Keratinocyte (primary cell): ENCODE results near the gene WDR74. TPM values are rescaled to one million over a fixed set of nuclear protein-coding genes. Genes with fewer than 3 reads are reported as not detected.

Experiments used
- DNase-seq: peaks from one replicate; pipeline ENCODE4 v3.0.0-alpha.2; 2011; ENCODE audit warnings: low read depth, missing footprints, low spot score
- FAIRE-seq: peaks from 2 replicates; lab custom pipeline; 2011; peaks lifted over from hg19 to GRCh38; lab: Jason Lieb, UNC
- H2AFZ ChIP-seq: 2 replicates; pipeline ENCODE4 v1.6.0; 2012; ENCODE audit warnings: low read length, control low read depth, inconsistent platforms; ENCODE audit not compliant: control insufficient read depth
- H3K27ac ChIP-seq: 2 replicates; pipeline ENCODE4 v1.5.1; 2011; ENCODE audit warnings: low read length; ENCODE audit not compliant: control insufficient read depth, insufficient read depth
- H3K27me3 ChIP-seq: 3 replicates; pipeline ENCODE4 v1.6.0; 2011; ENCODE audit warnings: low read length; ENCODE audit not compliant: control insufficient read depth, insufficient read depth; ENCODE audit errors: extremely low read depth
- H3K36me3 ChIP-seq, 2 experiments: 2 replicates in 1 of 2; 3 replicates in 1 of 2; pipeline ENCODE4 v1.5.1; 2011; ENCODE audit warnings: low read length in 2 of 2, mild to moderate bottlenecking in 1 of 2; ENCODE audit not compliant: control insufficient read depth in 2 of 2, insufficient read depth in 2 of 2; ENCODE audit errors: extremely low read depth in 1 of 2
- H3K4me1 ChIP-seq: 3 replicates; pipeline ENCODE4 v1.5.1; 2011; ENCODE audit warnings: low read length; ENCODE audit not compliant: control insufficient read depth, insufficient read depth; ENCODE audit errors: extremely low read depth
- H3K4me2 ChIP-seq: 3 replicates; pipeline ENCODE4 v1.6.0; 2011; ENCODE audit warnings: low read depth, low read length; ENCODE audit not compliant: control insufficient read depth, insufficient read depth; ENCODE audit errors: extremely low read depth
- H3K4me3 ChIP-seq, 3 experiments: fragments of 200-600 bp in 1 of 3; sonication (generic) in 1 of 3; 2 replicates in 2 of 3; 3 replicates in 1 of 3; pipeline ENCODE4 v1.5.1; 2011 to 2016; ENCODE audit warnings: low read length in 3 of 3, mild to moderate bottlenecking in 3 of 3, control low read depth in 2 of 3, inconsistent platforms in 1 of 3, low read depth in 1 of 3, mixed read lengths in 1 of 3, mixed run types in 1 of 3, moderate library complexity in 1 of 3; ENCODE audit not compliant: control insufficient read depth in 2 of 3, insufficient read depth in 2 of 3; ENCODE audit errors: extremely low read depth in 1 of 3
- H3K79me2 ChIP-seq: 2 replicates; pipeline ENCODE4 v1.6.0; 2012; ENCODE audit warnings: low read length; ENCODE audit not compliant: control insufficient read depth, insufficient read depth
- H3K9ac ChIP-seq: 3 replicates; pipeline ENCODE4 v1.6.0; 2011; ENCODE audit warnings: low read length; ENCODE audit not compliant: control insufficient read depth, insufficient read depth; ENCODE audit errors: extremely low read depth
- H3K9me1 ChIP-seq: 3 replicates; pipeline ENCODE4 v1.6.0; 2011; ENCODE audit warnings: low read length; ENCODE audit not compliant: control insufficient read depth, insufficient read depth; ENCODE audit errors: extremely low read depth
- H3K9me3 ChIP-seq: 2 replicates; pipeline ENCODE4 v1.5.1; 2012; ENCODE audit warnings: low read depth, low read length; ENCODE audit not compliant: control insufficient read depth
- H4K20me1 ChIP-seq: 3 replicates; pipeline ENCODE4 v1.6.0; 2011; ENCODE audit warnings: low read length; ENCODE audit not compliant: control insufficient read depth, insufficient read depth; ENCODE audit errors: extremely low read depth
- EZH2 ChIP-seq: IDR thresholded peaks from one replicate; pipeline ENCODE4 v1.6.1; 2012; ENCODE audit warnings: inconsistent platforms, mild to moderate bottlenecking, low read length, moderate library complexity
- dilution Hi-C: fragments of 300-500 bp; cut with MboI; formaldehyde crosslinking; loops from one replicate; pipeline ENCODE4 v1.7.0; 2020; ENCODE audit warnings: low sequenced_read_pairs; ENCODE audit not compliant: extremely low pct_ligation_motif_present
- polyA plus RNA-seq, 5 experiments: library from polyadenylated mRNA; depleted of rRNA in 3 of 5; stranded (reverse) in 3 of 5; stranded (forward) in 1 of 5; unstranded in 1 of 5; fragments of >200 nt; gene quantifications; 1 replicate in 1 of 5; 2 replicates in 3 of 5; 3 replicates in 1 of 5; pipeline versions ENCODE4 v1.2.1 to v1.2.3, GENCODE V29; 2011 to 2012; ENCODE audit warnings: missing spikeins in 2 of 5, low read depth in 1 of 5, low replicate concordance in 1 of 5
- TF ChIP-seq, protein P1 (sequence below), 3 experiments: IDR thresholded peaks in 1 of 3; conservative IDR thresholded peaks in 1 of 3; optimal IDR thresholded peaks in 1 of 3; 2 replicates in 2 of 3; 3 replicates in 1 of 3; pipeline versions ENCODE3 to v1.5.1; 2011; ENCODE audit warnings: low read length in 3 of 3, mild to moderate bottlenecking in 3 of 3, moderate library complexity in 2 of 3, control low read depth in 1 of 3, inconsistent platforms in 1 of 3; ENCODE audit not compliant: insufficient read depth in 2 of 3; ENCODE audit errors: extremely low read depth in 1 of 3

The WDR74 gene
- polyA plus RNA-seq, 1 donor (not counting 4 experiments of a cell fraction or from before 2014, with no cell fraction given) = 44.5 TPM

DNA sequence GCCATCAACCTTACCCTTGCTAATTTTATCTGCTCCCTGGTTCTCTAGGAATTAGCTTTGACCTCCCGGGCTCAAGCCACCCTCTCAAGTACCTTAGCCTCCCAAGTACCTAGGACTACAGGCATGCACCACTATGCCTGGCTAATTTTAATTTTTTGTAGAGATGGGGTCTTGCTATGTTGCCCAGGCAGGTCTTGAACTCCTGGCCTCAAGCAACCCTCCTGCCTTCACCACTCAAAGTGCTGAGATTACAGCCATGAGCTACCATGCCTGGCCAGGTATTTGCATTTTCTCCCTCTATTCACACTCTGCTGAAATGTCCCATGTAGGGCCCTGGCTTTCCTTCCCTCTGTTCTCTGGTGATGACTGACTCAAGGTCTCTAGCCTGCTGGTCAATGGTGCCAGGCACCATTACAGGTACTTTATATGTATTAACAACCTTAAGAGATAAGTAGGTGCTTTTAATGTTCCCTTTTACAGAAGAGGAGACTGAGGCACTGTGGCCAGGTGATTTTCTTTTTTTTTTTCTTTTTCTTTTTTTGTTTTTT, 8.5 kb upstream of the WDR74 start:
- H3K4me3 ChIP-seq = no peak overlapping the region
- H3K27ac ChIP-seq = no peak overlapping the region
- DNase-seq (no peak), FAIRE-seq (no peak)
- H3K27me3 ChIP-seq = no peaks in the 10 kb centered on the region
- no peak overlapping the region for H3K9ac ChIP-seq
- no peaks in the 10 kb centered on the region for H3K9me1 ChIP-seq
- H3K36me3 ChIP-seq = peaks cover 12 to 13% of the 10 kb centered on the region in 2 experiments
- TF ChIP-seq, protein P1, sequence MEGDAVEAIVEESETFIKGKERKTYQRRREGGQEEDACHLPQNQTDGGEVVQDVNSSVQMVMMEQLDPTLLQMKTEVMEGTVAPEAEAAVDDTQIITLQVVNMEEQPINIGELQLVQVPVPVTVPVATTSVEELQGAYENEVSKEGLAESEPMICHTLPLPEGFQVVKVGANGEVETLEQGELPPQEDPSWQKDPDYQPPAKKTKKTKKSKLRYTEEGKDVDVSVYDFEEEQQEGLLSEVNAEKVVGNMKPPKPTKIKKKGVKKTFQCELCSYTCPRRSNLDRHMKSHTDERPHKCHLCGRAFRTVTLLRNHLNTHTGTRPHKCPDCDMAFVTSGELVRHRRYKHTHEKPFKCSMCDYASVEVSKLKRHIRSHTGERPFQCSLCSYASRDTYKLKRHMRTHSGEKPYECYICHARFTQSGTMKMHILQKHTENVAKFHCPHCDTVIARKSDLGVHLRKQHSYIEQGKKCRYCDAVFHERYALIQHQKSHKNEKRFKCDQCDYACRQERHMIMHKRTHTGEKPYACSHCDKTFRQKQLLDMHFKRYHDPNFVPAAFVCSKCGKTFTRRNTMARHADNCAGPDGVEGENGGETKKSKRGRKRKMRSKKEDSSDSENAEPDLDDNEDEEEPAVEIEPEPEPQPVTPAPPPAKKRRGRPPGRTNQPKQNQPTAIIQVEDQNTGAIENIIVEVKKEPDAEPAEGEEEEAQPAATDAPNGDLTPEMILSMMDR (optimal IDR thresholded peaks at IDR 0.05 in 1 of 3, IDR thresholded peaks at IDR 0.05 in 1 of 3, conservative IDR thresholded peaks at IDR 0.05 in 1 of 3; ENCODE audit: extremely low read depth in 1 of 3, insufficient read depth in 2 of 3, low read length in 3 of 3) = no peak
- TF ChIP-seq EZH2 = no peak
- peaks cover 11% of the 10 kb centered on the region for H4K20me1 ChIP-seq
- no peak overlapping the region for H3K4me2 ChIP-seq
- no peak overlapping the region for H2AFZ ChIP-seq
- H3K9me3 ChIP-seq = no peaks in the 10 kb centered on the region
- dilution Hi-C loops = no loop called here
- peaks cover 3% of the 10 kb centered on the region for H3K4me1 ChIP-seq
- H3K79me2 ChIP-seq = no peaks in the 10 kb centered on the region

DNA sequence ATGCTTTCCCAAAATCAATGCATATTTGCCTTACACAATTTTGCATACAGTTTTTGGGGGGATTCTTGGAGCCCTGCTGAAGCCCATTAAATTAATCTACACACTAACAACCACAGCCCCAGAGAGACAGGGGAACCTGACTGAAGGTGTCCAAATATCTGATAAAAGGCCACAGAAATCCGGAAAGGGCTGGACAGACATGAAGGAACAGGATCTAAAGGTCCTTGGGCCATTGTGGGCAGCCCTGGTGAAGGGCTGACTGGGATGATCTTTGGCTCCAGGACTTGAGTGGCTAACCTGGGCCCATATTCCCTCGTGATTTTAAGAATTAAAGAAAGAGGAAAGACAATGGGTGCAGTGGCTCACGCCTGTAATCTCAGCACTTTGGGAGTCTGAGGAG, 6.8 kb upstream of the WDR74 start:
- TF ChIP-seq, protein P1 (optimal IDR thresholded peaks at IDR 0.05 in 1 of 3, IDR thresholded peaks at IDR 0.05 in 1 of 3, conservative IDR thresholded peaks at IDR 0.05 in 1 of 3; ENCODE audit: extremely low read depth in 1 of 3, insufficient read depth in 2 of 3, low read length in 3 of 3) = no peak
- TF ChIP-seq EZH2 = no peak
- H3K36me3 ChIP-seq = no peaks in the 10 kb centered on the region
- H3K27ac ChIP-seq = no peak overlapping the region
- no peaks in the 10 kb centered on the region for H3K27me3 ChIP-seq
- H3K4me2 ChIP-seq = no peak overlapping the region
- H2AFZ ChIP-seq = no peak overlapping the region
- no peaks in the 10 kb centered on the region for H4K20me1 ChIP-seq
- no peak overlapping the region for H3K4me3 ChIP-seq
- FAIRE-seq (no peak), DNase-seq (no peak)
- dilution Hi-C loops = no loop called here
- H3K4me1 ChIP-seq = peaks cover 12% of the 10 kb centered on the region
- no peaks in the 10 kb centered on the region for H3K9me3 ChIP-seq
- no peak overlapping the region for H3K9ac ChIP-seq
- no peaks in the 10 kb centered on the region for H3K9me1 ChIP-seq
- H3K79me2 ChIP-seq = no peaks in the 10 kb centered on the region
